Measurements from ENCODE around the gene CCDC80. TPM values are rescaled to one million over a fixed set of nuclear protein-coding genes. Genes with fewer than 3 reads are reported as not detected.
A peak's percentile ranks its signal among the peaks of the same experiment; 100 is the strongest.

The CCDC80 gene
- total and polyA plus RNA-seq, 9 of the 15 experiments (the other 6 are each of a cell fraction or from before 2014, with no cell fraction given) = 0.17 to 2.0 (median 1.1) TPM

DNA sequence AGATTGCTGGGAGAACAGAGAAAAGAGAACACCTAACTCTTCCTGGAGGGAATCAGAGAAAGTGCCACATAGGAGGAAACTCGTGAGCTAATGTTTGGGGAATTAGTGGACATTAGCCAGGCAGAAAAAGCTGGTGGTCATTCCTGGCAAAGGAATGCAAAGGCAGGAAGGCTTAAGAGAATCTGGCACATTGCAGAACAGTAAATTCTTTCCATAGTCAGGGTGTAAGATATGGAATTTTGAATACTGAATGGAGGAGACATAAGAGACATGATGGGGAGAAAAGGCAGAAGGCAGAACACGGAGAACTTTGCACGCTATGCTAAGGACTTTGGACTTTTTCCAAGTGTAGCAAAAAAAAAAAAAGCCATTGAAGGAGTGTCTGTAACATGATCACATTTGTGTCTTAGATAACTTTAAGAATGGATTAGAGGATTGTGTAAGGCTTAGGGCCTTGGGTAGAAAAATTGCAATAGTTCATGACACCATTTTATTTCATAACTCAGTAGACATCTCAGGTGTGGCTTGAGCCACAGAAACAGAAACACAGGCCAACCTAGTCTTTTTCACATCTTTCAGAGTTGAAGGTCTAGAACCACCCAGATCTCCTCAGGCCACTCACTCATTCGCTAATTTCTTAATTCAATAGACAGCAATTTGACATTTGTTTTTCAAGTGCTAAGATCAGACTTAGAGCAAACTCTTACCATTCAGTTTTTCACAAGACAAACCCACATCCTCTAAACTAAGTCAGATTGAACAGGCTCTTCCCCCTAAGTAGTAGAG, 31.2 kb upstream of the CCDC80 start:
- no peaks in the 10 kb centered on the region for H3K9me1 ChIP-seq (ENCODE audit: control insufficient read depth, insufficient read depth, low read length)
- H2AFZ ChIP-seq (ENCODE audit: low read depth, low read length) = no peak overlapping the region
- ChIA-PET POLR2A (no interaction called here), CTCF (ENCODE audit: low intra/inter-chr PET ratio) (no interaction called here)
- no peaks in the 10 kb centered on the region for H3K27me3 ChIP-seq (ENCODE audit: control insufficient read depth in 2 of 2, insufficient read depth in 2 of 2, low read length in 2 of 2)
- no peaks in the 10 kb centered on the region for H3K36me3 ChIP-seq (ENCODE audit: control insufficient read depth, insufficient read depth, low read length)
- no peak overlapping the region for H3K9ac ChIP-seq (ENCODE audit: insufficient read depth in 1 of 2, low read depth in 2 of 2, low read length in 2 of 2)
- BruUV-seq (replicated peaks) = no TSS peak
- H3K4me2 ChIP-seq (ENCODE audit: insufficient read depth, low read length) = peak overlapping the region; percentile 17; the same call in 1 of the 2 replicates
- intact Hi-C loops (cut with micrococcal nuclease) (no loop called here), in situ Hi-C loops (cut with MboI) (no loop called here)
- H3K79me2 ChIP-seq (ENCODE audit: control insufficient read depth, insufficient read depth, low read length) = peaks cover 8% of the 10 kb centered on the region; the same call in 2 of the 3 replicates
- ATAC-seq (peak; percentile 11; the same call in 1 of the 3 replicates), FAIRE-seq (peak; percentile 15), DNase-seq (ENCODE audit: extremely low read depth in 1 of 4, low spot score in 3 of 4) (peak in 1 of 4 experiments; percentile 25)
- 21% methylated on average over 3 of the region's 4 CpGs for WGBS (ENCODE audit: insufficient coverage, low coverage, missing lambda C conversion rate)
- no peak overlapping the region for H3K4me3 ChIP-seq
- peaks cover 6 to 34% of the 10 kb centered on the region in 2 experiments; a peak in 4 of 5 replicates for H3K4me1 ChIP-seq (replicated peaks in 1 of 2; ENCODE audit: control insufficient read depth in 2 of 2, insufficient read depth in 2 of 2, low read length in 2 of 2)
- no peaks in the 10 kb centered on the region for H4K20me1 ChIP-seq (replicated peaks; ENCODE audit: control insufficient read depth, insufficient read depth, low read length)
- no peaks in the 10 kb centered on the region for H3K9me3 ChIP-seq (replicated peaks; ENCODE audit: control insufficient read depth, insufficient read depth, low read depth, low read length)
- no peak overlapping the region for H3K27ac ChIP-seq (ENCODE audit: extremely low read depth, low read depth, low read length)
- TF ChIP-seq ZNF174 (CRISPR knock-in tag; IDR thresholded peaks at IDR 0.05) (no peak), IFI16 (CRISPR knock-in tag; IDR thresholded peaks at IDR 0.05) (no peak), KAT8 (IDR thresholded peaks at IDR 0.05; ENCODE audit: low read depth) (no peak), CAMTA2 (CRISPR knock-in tag; conservative IDR thresholded peaks at IDR 0.05) (no peak), ZSCAN29 (IDR thresholded peaks at IDR 0.05) (no peak), JUNB (CRISPR knock-in tag; conservative IDR thresholded peaks at IDR 0.05) (no peak), PTRF (tag; IDR thresholded peaks at IDR 0.05) (no peak), NCOA1 (IDR thresholded peaks at IDR 0.05; ENCODE audit: low read depth) (no peak), NR4A1 (CRISPR knock-in tag; IDR thresholded peaks at IDR 0.05) (no peak), NR4A1 (tag; IDR thresholded peaks at IDR 0.05) (no peak), ARNT (IDR thresholded peaks at IDR 0.05) (no peak), ZNF384 (IDR thresholded peaks at IDR 0.05; ENCODE audit: low read depth, low read length) (peak; percentile 65; the same call in 1 of the 2 replicates), NONO (IDR thresholded peaks at IDR 0.05; ENCODE audit: low read depth in 2 of 2, low read length in 1 of 2) (no peak)
- TF ChIP-seq, protein P1, sequence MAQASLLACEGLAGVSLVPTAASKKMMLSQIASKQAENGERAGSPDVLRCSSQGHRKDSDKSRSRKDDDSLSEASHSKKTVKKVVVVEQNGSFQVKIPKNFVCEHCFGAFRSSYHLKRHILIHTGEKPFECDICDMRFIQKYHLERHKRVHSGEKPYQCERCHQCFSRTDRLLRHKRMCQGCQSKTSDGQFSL (CRISPR knock-in tag; IDR thresholded peaks at IDR 0.05) = no peak
- TF ChIP-seq, protein P1 (tag; IDR thresholded peaks at IDR 0.05) = no peak
- TF ChIP-seq, protein P2, sequence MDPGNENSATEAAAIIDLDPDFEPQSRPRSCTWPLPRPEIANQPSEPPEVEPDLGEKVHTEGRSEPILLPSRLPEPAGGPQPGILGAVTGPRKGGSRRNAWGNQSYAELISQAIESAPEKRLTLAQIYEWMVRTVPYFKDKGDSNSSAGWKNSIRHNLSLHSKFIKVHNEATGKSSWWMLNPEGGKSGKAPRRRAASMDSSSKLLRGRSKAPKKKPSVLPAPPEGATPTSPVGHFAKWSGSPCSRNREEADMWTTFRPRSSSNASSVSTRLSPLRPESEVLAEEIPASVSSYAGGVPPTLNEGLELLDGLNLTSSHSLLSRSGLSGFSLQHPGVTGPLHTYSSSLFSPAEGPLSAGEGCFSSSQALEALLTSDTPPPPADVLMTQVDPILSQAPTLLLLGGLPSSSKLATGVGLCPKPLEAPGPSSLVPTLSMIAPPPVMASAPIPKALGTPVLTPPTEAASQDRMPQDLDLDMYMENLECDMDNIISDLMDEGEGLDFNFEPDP (CRISPR knock-in tag; IDR thresholded peaks at IDR 0.05) = no peak
- TF ChIP-seq, protein P3, sequence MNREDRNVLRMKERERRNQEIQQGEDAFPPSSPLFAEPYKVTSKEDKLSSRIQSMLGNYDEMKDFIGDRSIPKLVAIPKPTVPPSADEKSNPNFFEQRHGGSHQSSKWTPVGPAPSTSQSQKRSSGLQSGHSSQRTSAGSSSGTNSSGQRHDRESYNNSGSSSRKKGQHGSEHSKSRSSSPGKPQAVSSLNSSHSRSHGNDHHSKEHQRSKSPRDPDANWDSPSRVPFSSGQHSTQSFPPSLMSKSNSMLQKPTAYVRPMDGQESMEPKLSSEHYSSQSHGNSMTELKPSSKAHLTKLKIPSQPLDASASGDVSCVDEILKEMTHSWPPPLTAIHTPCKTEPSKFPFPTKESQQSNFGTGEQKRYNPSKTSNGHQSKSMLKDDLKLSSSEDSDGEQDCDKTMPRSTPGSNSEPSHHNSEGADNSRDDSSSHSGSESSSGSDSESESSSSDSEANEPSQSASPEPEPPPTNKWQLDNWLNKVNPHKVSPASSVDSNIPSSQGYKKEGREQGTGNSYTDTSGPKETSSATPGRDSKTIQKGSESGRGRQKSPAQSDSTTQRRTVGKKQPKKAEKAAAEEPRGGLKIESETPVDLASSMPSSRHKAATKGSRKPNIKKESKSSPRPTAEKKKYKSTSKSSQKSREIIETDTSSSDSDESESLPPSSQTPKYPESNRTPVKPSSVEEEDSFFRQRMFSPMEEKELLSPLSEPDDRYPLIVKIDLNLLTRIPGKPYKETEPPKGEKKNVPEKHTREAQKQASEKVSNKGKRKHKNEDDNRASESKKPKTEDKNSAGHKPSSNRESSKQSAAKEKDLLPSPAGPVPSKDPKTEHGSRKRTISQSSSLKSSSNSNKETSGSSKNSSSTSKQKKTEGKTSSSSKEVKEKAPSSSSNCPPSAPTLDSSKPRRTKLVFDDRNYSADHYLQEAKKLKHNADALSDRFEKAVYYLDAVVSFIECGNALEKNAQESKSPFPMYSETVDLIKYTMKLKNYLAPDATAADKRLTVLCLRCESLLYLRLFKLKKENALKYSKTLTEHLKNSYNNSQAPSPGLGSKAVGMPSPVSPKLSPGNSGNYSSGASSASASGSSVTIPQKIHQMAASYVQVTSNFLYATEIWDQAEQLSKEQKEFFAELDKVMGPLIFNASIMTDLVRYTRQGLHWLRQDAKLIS (CRISPR knock-in tag; IDR thresholded peaks at IDR 0.05) = no peak

All from K562 (cell line).